HepG2 (cell line): ENCODE results near the gene DHX32. TPM values are rescaled to one million over a fixed set of nuclear protein-coding genes. Genes with fewer than 3 reads are reported as not detected.
A peak's percentile ranks its signal among the peaks of the same experiment; 100 is the strongest.

Experiments used
- CEBPG ChIP-seq: IDR thresholded peaks from 2 replicates; pipeline ENCODE4 v1.6.1; 2016
- CENPBD1 ChIP-seq: sonication (generic); formaldehyde crosslinking; IDR thresholded peaks from 2 replicates; pipeline ENCODE4 v1.8.0; 2022; ENCODE audit warnings: missing genetic modification reagents, low read depth, mild to moderate bottlenecking, borderline replicate concordance
- CHD4 ChIP-seq: fragments of 200-600 bp; sonication (generic); IDR thresholded peaks from 2 replicates; pipeline ENCODE4 v1.7.0; 2017; ENCODE audit warnings: mild to moderate bottlenecking, low read length, borderline replicate concordance
- DMAP1 ChIP-seq: IDR thresholded peaks from 2 replicates; pipeline ENCODE4 v1.6.1; 2016
- FOSL1 ChIP-seq: sonication (generic); formaldehyde crosslinking; IDR thresholded peaks from 2 replicates; pipeline ENCODE4 v1.9.0; 2021; ENCODE audit warnings: missing genetic modification reagents, borderline replicate concordance
- FOXO4 ChIP-seq: sonication (generic); formaldehyde crosslinking; conservative IDR thresholded peaks from 2 replicates; pipeline ENCODE4 v1.8.1; 2023; ENCODE audit warnings: missing genetic modification reagents
- KLF16 ChIP-seq, 2 experiments: sonication (generic) in 1 of 2; formaldehyde crosslinking in 1 of 2; IDR thresholded peaks; 2 replicates each; pipeline versions ENCODE4 v1.6.1 to v1.8.0; 2016 to 2023; ENCODE audit warnings: missing genetic modification reagents in 2 of 2, missing compliant biosample characterization in 1 of 2
- MED1 ChIP-seq: sonication (generic); formaldehyde crosslinking; IDR thresholded peaks from 2 replicates; pipeline ENCODE4 v1.4.0; 2020; ENCODE audit warnings: missing genetic modification reagents
- MYC ChIP-seq: sonication (generic); formaldehyde crosslinking; IDR thresholded peaks from 2 replicates; pipeline ENCODE4 v1.9.0; 2021; ENCODE audit warnings: missing genetic modification reagents, borderline replicate concordance
- RBM22 ChIP-seq: fragments of 200-400 bp; formaldehyde crosslinking; optimal IDR thresholded peaks from 2 replicates; pipeline ENCODE3; 2017; ENCODE audit warnings: mild to moderate bottlenecking, low read length, moderate library complexity
- RXRA ChIP-seq: sonication (generic); formaldehyde crosslinking; IDR thresholded peaks from 2 replicates; pipeline ENCODE4 v1.5.1; 2020; ENCODE audit warnings: missing genetic modification reagents
- SAFB2 ChIP-seq: sonication (generic); formaldehyde crosslinking; IDR thresholded peaks from 2 replicates; pipeline ENCODE4 v1.5.1; 2020; ENCODE audit warnings: missing genetic modification reagents, low read depth, mild to moderate bottlenecking, borderline replicate concordance
- SCMH1 ChIP-seq: sonication (generic); formaldehyde crosslinking; IDR thresholded peaks from 2 replicates; pipeline ENCODE4 v1.9.0; 2021; ENCODE audit warnings: missing genetic modification reagents, mild to moderate bottlenecking, borderline replicate concordance
- SOX5 ChIP-seq: IDR thresholded peaks from 2 replicates; pipeline ENCODE4 v1.6.1; 2016; ENCODE audit warnings: borderline replicate concordance
- SRF ChIP-seq: IDR thresholded peaks from 2 replicates; pipeline ENCODE4 v1.6.1; 2011; ENCODE audit warnings: mild to moderate bottlenecking, low read depth, low read length, moderate library complexity
- SRSF1 ChIP-seq: fragments of 200-400 bp; formaldehyde crosslinking; optimal IDR thresholded peaks from 2 replicates; pipeline ENCODE3; 2017; ENCODE audit warnings: mild to moderate bottlenecking, low read depth, low read length, moderate library complexity
- TEAD2 ChIP-seq: sonication (generic); formaldehyde crosslinking; IDR thresholded peaks from 2 replicates; pipeline ENCODE4 v1.9.0; 2021; ENCODE audit warnings: missing genetic modification reagents
- TRIM22 ChIP-seq: fragments of 450-650 bp; IDR thresholded peaks from 2 replicates; pipeline ENCODE4 v1.6.1; 2017
- ZBTB43 ChIP-seq: sonication (generic); formaldehyde crosslinking; conservative IDR thresholded peaks from 2 replicates; pipeline ENCODE4 v1.4.0; 2020; ENCODE audit warnings: missing genetic modification reagents
- ZFP62 ChIP-seq: sonication (generic); formaldehyde crosslinking; IDR thresholded peaks from 2 replicates; pipeline ENCODE4 v1.4.0; 2020; ENCODE audit warnings: missing genetic modification reagents
- ZFY ChIP-seq: sonication (generic); formaldehyde crosslinking; IDR thresholded peaks from 2 replicates; pipeline ENCODE4 v1.4.0; 2020; ENCODE audit warnings: missing genetic modification reagents
- ZNF143 ChIP-seq: sonication (generic); formaldehyde crosslinking; IDR thresholded peaks from 2 replicates; pipeline ENCODE4 v1.4.0; 2020; ENCODE audit warnings: missing genetic modification reagents
- ZNF253 ChIP-seq: sonication (generic); formaldehyde crosslinking; IDR thresholded peaks from 2 replicates; pipeline ENCODE4 v1.8.0; 2022; ENCODE audit warnings: mild to moderate bottlenecking, missing genetic modification reagents, borderline replicate concordance
- ZNF282 ChIP-seq: fragments of 450-650 bp; IDR thresholded peaks from 2 replicates; pipeline ENCODE4 v1.6.1; 2018; ENCODE audit not compliant: partially characterized antibody
- ZNF891 ChIP-seq: sonication (generic); formaldehyde crosslinking; IDR thresholded peaks from 2 replicates; pipeline ENCODE4 v1.5.0; 2020; ENCODE audit warnings: mild to moderate bottlenecking, missing genetic modification reagents
- ZUFSP ChIP-seq: sonication (generic); formaldehyde crosslinking; IDR thresholded peaks from 2 replicates; pipeline ENCODE4 v1.9.0; 2021; ENCODE audit warnings: missing genetic modification reagents, mild to moderate bottlenecking, borderline replicate concordance
- polyA plus RNA-seq, 8 experiments: library from polyadenylated mRNA; depleted of rRNA in 3 of 8; stranded (reverse) in 7 of 8; unstranded in 1 of 8; fragments of >200 nt; fragmentation: Illumina TruSeq in 4 of 8; extraction: Trizol in 4 of 8; gene quantifications; 2 replicates each; pipeline versions ENCODE4 v1.2.1 to v1.2.3, GENCODE V29; 2011 to 2016; ENCODE audit warnings: low read depth in 4 of 8, missing spikeins in 1 of 8, mixed read lengths in 1 of 8; ENCODE audit not compliant: insufficient read depth in 1 of 8
- total RNA-seq, 5 experiments: library from RNA; depleted of rRNA; stranded (reverse); fragments of >200 nt; fragmentation: Illumina TruSeq; extraction: Trizol; gene quantifications; 2 replicates each; pipeline ENCODE4 v1.2.3, GENCODE V29; 2016; ENCODE audit warnings: low read depth in 1 of 5

The DHX32 gene
- total and polyA plus RNA-seq, 2 of the 13 experiments (the other 11 are each of a cell fraction or from before 2014, with no cell fraction given), result 15.5 to 16.5 TPM

GRCh38 chr10:125822878-125823662, 58.0 kb downstream of the DHX32 start, which contains the start of the genes BCCIP and UROS (continued):
- TF ChIP-seq FOXO4 (CRISPR knock-in tag) (peak; percentile 94; the same call in 1 of the 2 replicates), SRF (no peak), RXRA (peak; percentile 99), ZFY (CRISPR knock-in tag) (peak; percentile 86), ZNF891 (CRISPR knock-in tag) (no peak), ZNF282 (no peak), ZFP62 (no peak), ZUFSP (no peak), RBM22 (no peak), SAFB2 (CRISPR knock-in tag) (no peak; the same call in 1 of the 2 replicates), DMAP1 (peak; percentile 83), SOX5 (CRISPR knock-in tag) (no peak), CENPBD1 (CRISPR knock-in tag) (no peak), FOSL1 (CRISPR knock-in tag) (no peak), KLF16 (CRISPR knock-in tag; IDR thresholded peaks at IDR 0.05) (0 out of 4 replicates have a peak, but pooled peaks of 1 of the 2 experiments have one; percentile 14), CEBPG (CRISPR knock-in tag) (no peak), ZBTB43 (CRISPR knock-in tag) (no peak), SCMH1 (CRISPR knock-in tag) (no peak), MYC (CRISPR knock-in tag) (peak; percentile 87), TEAD2 (CRISPR knock-in tag) (no peak), SRSF1 (peak; percentile 74), MED1 (CRISPR knock-in tag) (peak; percentile 20; the same call in 1 of the 2 replicates), TRIM22 (no peak), ZNF143 (CRISPR knock-in tag) (no peak), ZNF253 (CRISPR knock-in tag) (no peak), CHD4 (no peak)
